GM23338 (cell line): Measurements from ENCODE around the gene FBXW4. TPM values are rescaled to one million over a fixed set of nuclear protein-coding genes. Genes with fewer than 3 reads are reported as not detected.
A peak's percentile ranks its signal among the peaks of the same experiment; 100 is the strongest.

Source experiments
- ATAC-seq: fragments of 200-7000 bp; cut with Tn5 transposase; 3 replicates; pipeline ENCODE4 v1.9.1; 2020
- DNase-seq: peaks from one replicate; pipeline ENCODE4 v3.0.0-alpha.2; 2015; ENCODE audit warnings: low spot score
- H2AFZ ChIP-seq: fragments of 200-600 bp; sonication (generic); 2 replicates; pipeline ENCODE4 v1.8.0; 2016; ENCODE audit warnings: antibody characterized with exemption, mild to moderate bottlenecking, moderate library complexity
- H3F3A ChIP-seq: fragments of 200-600 bp; sonication (generic); replicated peaks from 2 replicates; pipeline ENCODE4 v1.8.0; 2017; ENCODE audit warnings: antibody characterized with exemption, mixed run types, low read depth
- H3K27ac ChIP-seq: fragments of 200-600 bp; sonication (generic); 2 replicates; pipeline ENCODE4 v1.6.1; 2016; ENCODE audit warnings: low read depth
- H3K27me3 ChIP-seq: fragments of 200-600 bp; sonication (generic); 2 replicates; pipeline ENCODE4 v1.8.0; 2016; ENCODE audit warnings: mild to moderate bottlenecking, mixed run types, moderate library complexity; ENCODE audit not compliant: insufficient read depth
- H3K36me3 ChIP-seq: fragments of 200-600 bp; sonication (generic); 2 replicates; pipeline ENCODE4 v1.8.0; 2016; ENCODE audit warnings: mild to moderate bottlenecking; ENCODE audit not compliant: insufficient read depth
- H3K4me1 ChIP-seq: fragments of 200-600 bp; sonication (generic); 2 replicates; pipeline ENCODE4 v1.8.0; 2016; ENCODE audit warnings: mild to moderate bottlenecking, moderate library complexity; ENCODE audit not compliant: insufficient read depth
- H3K4me2 ChIP-seq: fragments of 200-600 bp; sonication (generic); 2 replicates; pipeline ENCODE4 v1.7.1; 2017; ENCODE audit warnings: mixed run types
- H3K4me3 ChIP-seq: fragments of 200-600 bp; sonication (generic); 2 replicates; pipeline ENCODE4 v1.6.1; 2016; ENCODE audit warnings: mixed run types
- H3K79me2 ChIP-seq: fragments of 200-600 bp; sonication (generic); replicated peaks from 2 replicates; pipeline ENCODE4 v1.8.0; 2017; ENCODE audit warnings: mild to moderate bottlenecking; ENCODE audit not compliant: insufficient read depth
- H3K9me2 ChIP-seq: fragments of 200-600 bp; sonication (generic); 2 replicates; pipeline ENCODE4 v1.8.0; 2017; ENCODE audit not compliant: insufficient read depth
- H4K20me1 ChIP-seq: fragments of 200-600 bp; sonication (generic); replicated peaks from 2 replicates; pipeline ENCODE4 v1.8.0; 2017; ENCODE audit warnings: mild to moderate bottlenecking; ENCODE audit not compliant: insufficient read depth
- H3K27ac Mint-ChIP-seq: 2 replicates; pipeline ENCODE4 v1.8.0; 2020; ENCODE audit warnings: inconsistent platforms, mild to moderate bottlenecking, moderate library complexity, mixed read lengths
- H3K27me3 Mint-ChIP-seq: 3 replicates; pipeline ENCODE4 v1.8.0; 2022; ENCODE audit warnings: low read depth, mild to moderate bottlenecking, moderate library complexity, mixed read lengths, inconsistent platforms; ENCODE audit not compliant: insufficient read depth, poor library complexity
- H3K36me3 Mint-ChIP-seq: 3 replicates; pipeline ENCODE4 v1.8.0; 2021; ENCODE audit warnings: low read depth, mild to moderate bottlenecking, inconsistent platforms, moderate library complexity, mixed read lengths
- H3K4me1 Mint-ChIP-seq: 3 replicates; pipeline ENCODE4 v1.8.0; 2020; ENCODE audit warnings: mild to moderate bottlenecking, inconsistent platforms, mixed read lengths
- H3K4me3 Mint-ChIP-seq: 3 replicates; pipeline ENCODE4 v1.8.0; 2021; ENCODE audit warnings: moderate library complexity, mild to moderate bottlenecking, inconsistent platforms, mixed read lengths
- H3K9me3 Mint-ChIP-seq: 3 replicates; pipeline ENCODE4 v1.8.0; 2020; ENCODE audit warnings: moderate library complexity, mild to moderate bottlenecking, inconsistent platforms, mixed read lengths
- CREB1 ChIP-seq: fragments of 250-450 bp; sonication (Bioruptor Pico); IDR thresholded peaks from 2 replicates; pipeline ENCODE4 v1.5.0; 2020; ENCODE audit warnings: low read depth, mild to moderate bottlenecking, moderate library complexity
- EZH2 ChIP-seq: fragments of 200-600 bp; sonication (generic); IDR thresholded peaks from one replicate; pipeline ENCODE4 v1.8.0; 2017; ENCODE audit warnings: antibody characterized with exemption, mild to moderate bottlenecking, low read depth; ENCODE audit not compliant: unreplicated experiment
- EZH2phosphoT487 ChIP-seq: fragments of 200-600 bp; sonication (generic); IDR thresholded peaks from one replicate; pipeline ENCODE4 v1.8.1; 2018; ENCODE audit warnings: antibody characterized with exemption; ENCODE audit not compliant: unreplicated experiment
- JUNB ChIP-seq: IDR thresholded peaks from one replicate; pipeline ENCODE4 v1.6.1; 2016; ENCODE audit warnings: antibody characterized with exemption; ENCODE audit not compliant: unreplicated experiment
- NANOG ChIP-seq: IDR thresholded peaks from 2 replicates; pipeline ENCODE4 v1.6.1; 2016; ENCODE audit warnings: antibody characterized with exemption, borderline replicate concordance
- POLR2AphosphoS5 ChIP-seq: IDR thresholded peaks from 2 replicates; pipeline ENCODE4 v1.6.1; 2016; ENCODE audit warnings: antibody characterized with exemption, low read depth
- STAT1 ChIP-seq: IDR thresholded peaks from one replicate; pipeline ENCODE4 v1.6.1; 2016; ENCODE audit warnings: antibody characterized with exemption; ENCODE audit not compliant: unreplicated experiment
- ZNF114 ChIP-seq: fragments of 250-450 bp; sonication (Bioruptor Pico); IDR thresholded peaks from 2 replicates; pipeline ENCODE4 v1.5.0; 2020; ENCODE audit warnings: mild to moderate bottlenecking, moderate library complexity
- ZNF331 ChIP-seq: fragments of 250-450 bp; sonication (Bioruptor Pico); IDR thresholded peaks from 2 replicates; pipeline ENCODE4 v1.5.0; 2020; ENCODE audit warnings: low read depth, mild to moderate bottlenecking, moderate library complexity
- polyA plus RNA-seq: library from polyadenylated mRNA; unstranded; fragments of >200 nt; fragmentation: Nextera tagmentation; extraction: Ambion mirVana; gene quantifications from 2 replicates; pipeline ENCODE4 v1.2.1, GENCODE V29; 2016
- total RNA-seq: library from RNA; depleted of rRNA; stranded (reverse); fragments of >200 nt; shearing (Covaris generic); gene quantifications from 2 replicates; pipeline ENCODE4 v1.2.3, GENCODE V29; 2014
- TF ChIP-seq, protein P1 (sequence below): IDR thresholded peaks from one replicate; pipeline ENCODE4 v1.6.1; 2018; ENCODE audit warnings: antibody characterized with exemption; ENCODE audit not compliant: unreplicated experiment
- TF ChIP-seq, protein P2 (sequence below): IDR thresholded peaks from 2 replicates; pipeline ENCODE4 v1.6.1; 2016; ENCODE audit warnings: antibody characterized with exemption
- TF ChIP-seq, protein P3 (sequence below): fragments of 250-450 bp; sonication (Bioruptor Pico); IDR thresholded peaks from 2 replicates; pipeline ENCODE4 v1.5.0; 2020; ENCODE audit warnings: mild to moderate bottlenecking, moderate library complexity
- TF ChIP-seq, protein P4 (sequence below), 2 experiments: fragments of 200-600 bp in 1 of 2; sonication (generic) in 1 of 2; conservative IDR thresholded peaks; 2 replicates each; pipeline versions ENCODE4 v1.5.1 to v1.6.1; 2016 to 2017; ENCODE audit warnings: antibody characterized with exemption in 2 of 2, low read depth in 2 of 2, mild to moderate bottlenecking in 2 of 2, moderate library complexity in 1 of 2

The FBXW4 gene
- total and polyA plus RNA-seq, 2 experiments from 2014 or later, result 8.0 to 18.6 TPM

DNA sequence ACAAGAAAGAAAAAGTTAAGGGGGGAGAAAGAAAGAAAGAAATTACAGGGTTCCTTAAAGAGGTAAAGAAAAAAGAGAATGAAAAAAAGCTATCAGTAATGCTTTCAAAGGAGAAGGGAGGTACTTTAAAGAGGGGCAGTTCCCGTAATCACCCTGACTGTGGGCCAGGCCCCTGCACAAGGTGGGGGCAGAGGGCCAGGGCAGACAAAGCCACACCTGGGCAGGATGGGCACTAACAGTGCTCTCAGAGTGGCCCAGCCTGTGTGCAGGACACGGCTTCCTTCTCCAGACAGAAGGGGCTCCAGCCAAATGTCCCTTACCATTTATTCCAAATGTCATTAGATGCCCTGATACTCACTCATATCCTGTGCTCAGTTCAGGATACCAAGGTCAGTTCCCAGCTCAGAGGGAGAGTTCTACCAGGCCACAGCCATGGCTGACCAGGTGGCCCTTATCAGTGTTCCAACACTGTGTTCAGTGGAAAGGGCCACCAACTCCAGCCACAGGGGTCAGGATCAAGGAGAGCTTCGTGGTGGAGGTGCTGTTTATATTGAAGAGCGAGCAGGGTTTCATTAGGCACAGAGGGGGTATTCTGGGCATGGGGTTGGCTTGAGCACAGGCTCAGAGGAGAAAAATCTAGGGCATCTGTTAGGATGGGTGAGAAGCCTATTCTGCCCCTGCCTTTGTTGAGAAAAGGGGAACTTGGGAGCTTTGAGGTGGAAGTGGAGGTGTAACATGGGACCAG, 77.0 kb downstream of the FBXW4 start:
- Histone ChIP-seq H3K4me1 (peaks cover 24% of the 10 kb centered on the region), H3K36me3 (peaks cover 3% of the 10 kb centered on the region; the same call in 1 of the 2 replicates), H3K79me2 (no peaks in the 10 kb centered on the region), H2AFZ (no peak overlapping the region), H3K4me2 (no peak overlapping the region), H3F3A (no peaks in the 10 kb centered on the region), H3K27ac (no peak overlapping the region), H3K9me2 (no peaks in the 10 kb centered on the region), H3K4me3 (no peak overlapping the region), H4K20me1 (no peaks in the 10 kb centered on the region), H3K27me3 (no peaks in the 10 kb centered on the region)
- TF ChIP-seq POLR2AphosphoS5 (no peak), NANOG (no peak), ZNF331 (no peak), ZNF114 (CRISPR knock-in tag) (no peak), CREB1 (CRISPR knock-in tag) (no peak), STAT1 (no peak), JUNB (no peak), EZH2 (no peak), EZH2phosphoT487 (no peak)
- TF ChIP-seq, protein P1, sequence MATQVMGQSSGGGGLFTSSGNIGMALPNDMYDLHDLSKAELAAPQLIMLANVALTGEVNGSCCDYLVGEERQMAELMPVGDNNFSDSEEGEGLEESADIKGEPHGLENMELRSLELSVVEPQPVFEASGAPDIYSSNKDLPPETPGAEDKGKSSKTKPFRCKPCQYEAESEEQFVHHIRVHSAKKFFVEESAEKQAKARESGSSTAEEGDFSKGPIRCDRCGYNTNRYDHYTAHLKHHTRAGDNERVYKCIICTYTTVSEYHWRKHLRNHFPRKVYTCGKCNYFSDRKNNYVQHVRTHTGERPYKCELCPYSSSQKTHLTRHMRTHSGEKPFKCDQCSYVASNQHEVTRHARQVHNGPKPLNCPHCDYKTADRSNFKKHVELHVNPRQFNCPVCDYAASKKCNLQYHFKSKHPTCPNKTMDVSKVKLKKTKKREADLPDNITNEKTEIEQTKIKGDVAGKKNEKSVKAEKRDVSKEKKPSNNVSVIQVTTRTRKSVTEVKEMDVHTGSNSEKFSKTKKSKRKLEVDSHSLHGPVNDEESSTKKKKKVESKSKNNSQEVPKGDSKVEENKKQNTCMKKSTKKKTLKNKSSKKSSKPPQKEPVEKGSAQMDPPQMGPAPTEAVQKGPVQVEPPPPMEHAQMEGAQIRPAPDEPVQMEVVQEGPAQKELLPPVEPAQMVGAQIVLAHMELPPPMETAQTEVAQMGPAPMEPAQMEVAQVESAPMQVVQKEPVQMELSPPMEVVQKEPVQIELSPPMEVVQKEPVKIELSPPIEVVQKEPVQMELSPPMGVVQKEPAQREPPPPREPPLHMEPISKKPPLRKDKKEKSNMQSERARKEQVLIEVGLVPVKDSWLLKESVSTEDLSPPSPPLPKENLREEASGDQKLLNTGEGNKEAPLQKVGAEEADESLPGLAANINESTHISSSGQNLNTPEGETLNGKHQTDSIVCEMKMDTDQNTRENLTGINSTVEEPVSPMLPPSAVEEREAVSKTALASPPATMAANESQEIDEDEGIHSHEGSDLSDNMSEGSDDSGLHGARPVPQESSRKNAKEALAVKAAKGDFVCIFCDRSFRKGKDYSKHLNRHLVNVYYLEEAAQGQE, result no peak
- TF ChIP-seq, protein P2, sequence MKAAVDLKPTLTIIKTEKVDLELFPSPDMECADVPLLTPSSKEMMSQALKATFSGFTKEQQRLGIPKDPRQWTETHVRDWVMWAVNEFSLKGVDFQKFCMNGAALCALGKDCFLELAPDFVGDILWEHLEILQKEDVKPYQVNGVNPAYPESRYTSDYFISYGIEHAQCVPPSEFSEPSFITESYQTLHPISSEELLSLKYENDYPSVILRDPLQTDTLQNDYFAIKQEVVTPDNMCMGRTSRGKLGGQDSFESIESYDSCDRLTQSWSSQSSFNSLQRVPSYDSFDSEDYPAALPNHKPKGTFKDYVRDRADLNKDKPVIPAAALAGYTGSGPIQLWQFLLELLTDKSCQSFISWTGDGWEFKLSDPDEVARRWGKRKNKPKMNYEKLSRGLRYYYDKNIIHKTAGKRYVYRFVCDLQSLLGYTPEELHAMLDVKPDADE, result no peak
- TF ChIP-seq, protein P3, sequence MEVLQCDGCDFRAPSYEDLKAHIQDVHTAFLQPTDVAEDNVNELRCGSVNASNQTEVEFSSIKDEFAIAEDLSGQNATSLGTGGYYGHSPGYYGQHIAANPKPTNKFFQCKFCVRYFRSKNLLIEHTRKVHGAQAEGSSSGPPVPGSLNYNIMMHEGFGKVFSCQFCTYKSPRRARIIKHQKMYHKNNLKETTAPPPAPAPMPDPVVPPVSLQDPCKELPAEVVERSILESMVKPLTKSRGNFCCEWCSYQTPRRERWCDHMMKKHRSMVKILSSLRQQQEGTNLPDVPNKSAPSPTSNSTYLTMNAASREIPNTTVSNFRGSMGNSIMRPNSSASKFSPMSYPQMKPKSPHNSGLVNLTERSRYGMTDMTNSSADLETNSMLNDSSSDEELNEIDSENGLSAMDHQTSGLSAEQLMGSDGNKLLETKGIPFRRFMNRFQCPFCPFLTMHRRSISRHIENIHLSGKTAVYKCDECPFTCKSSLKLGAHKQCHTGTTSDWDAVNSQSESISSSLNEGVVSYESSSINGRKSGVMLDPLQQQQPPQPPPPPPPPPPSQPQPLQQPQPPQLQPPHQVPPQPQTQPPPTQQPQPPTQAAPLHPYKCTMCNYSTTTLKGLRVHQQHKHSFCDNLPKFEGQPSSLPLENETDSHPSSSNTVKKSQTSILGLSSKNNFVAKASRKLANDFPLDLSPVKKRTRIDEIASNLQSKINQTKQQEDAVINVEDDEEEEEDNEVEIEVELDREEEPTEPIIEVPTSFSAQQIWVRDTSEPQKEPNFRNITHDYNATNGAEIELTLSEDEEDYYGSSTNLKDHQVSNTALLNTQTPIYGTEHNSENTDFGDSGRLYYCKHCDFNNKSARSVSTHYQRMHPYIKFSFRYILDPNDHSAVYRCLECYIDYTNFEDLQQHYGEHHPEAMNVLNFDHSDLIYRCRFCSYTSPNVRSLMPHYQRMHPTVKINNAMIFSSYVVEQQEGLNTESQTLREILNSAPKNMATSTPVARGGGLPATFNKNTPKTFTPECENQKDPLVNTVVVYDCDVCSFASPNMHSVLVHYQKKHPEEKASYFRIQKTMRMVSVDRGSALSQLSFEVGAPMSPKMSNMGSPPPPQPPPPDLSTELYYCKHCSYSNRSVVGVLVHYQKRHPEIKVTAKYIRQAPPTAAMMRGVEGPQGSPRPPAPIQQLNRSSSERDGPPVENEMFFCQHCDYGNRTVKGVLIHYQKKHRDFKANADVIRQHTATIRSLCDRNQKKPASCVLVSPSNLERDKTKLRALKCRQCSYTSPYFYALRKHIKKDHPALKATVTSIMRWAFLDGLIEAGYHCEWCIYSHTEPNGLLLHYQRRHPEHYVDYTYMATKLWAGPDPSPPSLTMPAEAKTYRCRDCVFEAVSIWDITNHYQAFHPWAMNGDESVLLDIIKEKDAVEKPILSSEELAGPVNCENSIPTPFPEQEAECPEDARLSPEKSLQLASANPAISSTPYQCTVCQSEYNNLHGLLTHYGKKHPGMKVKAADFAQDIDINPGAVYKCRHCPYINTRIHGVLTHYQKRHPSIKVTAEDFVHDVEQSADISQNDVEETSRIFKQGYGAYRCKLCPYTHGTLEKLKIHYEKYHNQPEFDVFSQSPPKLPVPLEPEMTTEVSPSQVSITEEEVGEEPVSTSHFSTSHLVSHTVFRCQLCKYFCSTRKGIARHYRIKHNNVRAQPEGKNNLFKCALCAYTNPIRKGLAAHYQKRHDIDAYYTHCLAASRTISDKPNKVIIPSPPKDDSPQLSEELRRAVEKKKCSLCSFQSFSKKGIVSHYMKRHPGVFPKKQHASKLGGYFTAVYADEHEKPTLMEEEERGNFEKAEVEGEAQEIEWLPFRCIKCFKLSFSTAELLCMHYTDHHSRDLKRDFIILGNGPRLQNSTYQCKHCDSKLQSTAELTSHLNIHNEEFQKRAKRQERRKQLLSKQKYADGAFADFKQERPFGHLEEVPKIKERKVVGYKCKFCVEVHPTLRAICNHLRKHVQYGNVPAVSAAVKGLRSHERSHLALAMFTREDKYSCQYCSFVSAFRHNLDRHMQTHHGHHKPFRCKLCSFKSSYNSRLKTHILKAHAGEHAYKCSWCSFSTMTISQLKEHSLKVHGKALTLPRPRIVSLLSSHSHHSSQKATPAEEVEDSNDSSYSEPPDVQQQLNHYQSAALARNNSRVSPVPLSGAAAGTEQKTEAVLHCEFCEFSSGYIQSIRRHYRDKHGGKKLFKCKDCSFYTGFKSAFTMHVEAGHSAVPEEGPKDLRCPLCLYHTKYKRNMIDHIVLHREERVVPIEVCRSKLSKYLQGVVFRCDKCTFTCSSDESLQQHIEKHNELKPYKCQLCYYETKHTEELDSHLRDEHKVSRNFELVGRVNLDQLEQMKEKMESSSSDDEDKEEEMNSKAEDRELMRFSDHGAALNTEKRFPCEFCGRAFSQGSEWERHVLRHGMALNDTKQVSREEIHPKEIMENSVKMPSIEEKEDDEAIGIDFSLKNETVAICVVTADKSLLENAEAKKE (CRISPR knock-in tag), result no peak
- TF ChIP-seq, protein P4, sequence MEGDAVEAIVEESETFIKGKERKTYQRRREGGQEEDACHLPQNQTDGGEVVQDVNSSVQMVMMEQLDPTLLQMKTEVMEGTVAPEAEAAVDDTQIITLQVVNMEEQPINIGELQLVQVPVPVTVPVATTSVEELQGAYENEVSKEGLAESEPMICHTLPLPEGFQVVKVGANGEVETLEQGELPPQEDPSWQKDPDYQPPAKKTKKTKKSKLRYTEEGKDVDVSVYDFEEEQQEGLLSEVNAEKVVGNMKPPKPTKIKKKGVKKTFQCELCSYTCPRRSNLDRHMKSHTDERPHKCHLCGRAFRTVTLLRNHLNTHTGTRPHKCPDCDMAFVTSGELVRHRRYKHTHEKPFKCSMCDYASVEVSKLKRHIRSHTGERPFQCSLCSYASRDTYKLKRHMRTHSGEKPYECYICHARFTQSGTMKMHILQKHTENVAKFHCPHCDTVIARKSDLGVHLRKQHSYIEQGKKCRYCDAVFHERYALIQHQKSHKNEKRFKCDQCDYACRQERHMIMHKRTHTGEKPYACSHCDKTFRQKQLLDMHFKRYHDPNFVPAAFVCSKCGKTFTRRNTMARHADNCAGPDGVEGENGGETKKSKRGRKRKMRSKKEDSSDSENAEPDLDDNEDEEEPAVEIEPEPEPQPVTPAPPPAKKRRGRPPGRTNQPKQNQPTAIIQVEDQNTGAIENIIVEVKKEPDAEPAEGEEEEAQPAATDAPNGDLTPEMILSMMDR (conservative IDR thresholded peaks at IDR 0.05; ENCODE audit: low read depth in 2 of 2), result no peak
- ATAC-seq, result no peak
- Mint-ChIP-seq H3K27ac (peak overlapping the region; percentile 49; the same call in 1 of the 2 replicates), H3K27me3 (peaks cover 17% of the 10 kb centered on the region), H3K4me3 (no peak overlapping the region), H3K36me3 (peaks cover 2% of the 10 kb centered on the region; the same call in 1 of the 3 replicates), H3K4me1 (peaks cover 34% of the 10 kb centered on the region), H3K9me3 (no peaks in the 10 kb centered on the region)
- DNase-seq, result no peak
